ENCODE data around the gene IFI27L2.

GRCh38 chr14:94125659-94126418 lies 3.6 kb downstream of the IFI27L2 start:
- TF ChIP-seq CTCF (IDR thresholded peaks at IDR 0.05) (no peak), POLR2A (IDR thresholded peaks at IDR 0.05) (no peak)
